HCT116 (cell line): ENCODE measurements around the gene TRIM38. TPM values are rescaled to one million over a fixed set of nuclear protein-coding genes. Genes with fewer than 3 reads are reported as not detected.
"Not testable (repeated sequence)": the region's sequence is repeated elsewhere in the genome, so short reads cannot be mapped to it uniquely, and the experiment has no call there.

Experiments used
- ATAC-seq: fragments of 200-7000 bp; cut with Tn5 transposase; 2 replicates; pipeline ENCODE4 v1.9.1; 2020; ENCODE audit warnings: mild to moderate bottlenecking, moderate library complexity
- BruUV-seq: library from RNA; stranded (reverse); fragments of 400-500 nt; replicated peaks from 2 replicates; lab custom pipeline; 2021; lab: Mats Ljungman, UMichigan
- CTCF ChIA-PET: fragments of 300-600 bp; sonication (Branson Sonifier 250); formaldehyde crosslinking; loops from one replicate; lab custom pipeline; 2021; ENCODE audit warnings: antibody characterized with exemption; lab: Charles Lee
- POLR2A ChIA-PET: fragments of 300-600, 350-600 bp; sonication (Branson Sonifier 250); formaldehyde crosslinking; loops from one replicate; lab custom pipeline; 2021; ENCODE audit warnings: antibody characterized with exemption; lab: Charles Lee
- RAD21 ChIA-PET, 2 experiments: fragments of 300-600 bp; sonication (Branson Sonifier 250); formaldehyde crosslinking; loops; one replicate each; lab custom pipeline; 2023; ENCODE audit warnings: low total read pairs in 2 of 2; ENCODE audit not compliant: uncharacterized antibody in 2 of 2, unreplicated experiment in 2 of 2, low non-redundant PET in 1 of 2; lab: Charles Lee
- DNase-seq: peaks from one replicate; pipeline ENCODE4 v3.0.0-alpha.2; 2010; ENCODE audit warnings: low read depth, low spot score
- H2AFZ ChIP-seq: fragments of 200-600 bp; shearing (Covaris generic), sonication (generic); 2 replicates; pipeline ENCODE4 v1.6.1; 2017; ENCODE audit warnings: low read depth, mixed run types, mixed read lengths, antibody characterized with exemption, low read length; ENCODE audit not compliant: poor library complexity, severe bottlenecking
- H3K27ac ChIP-seq: 2 replicates; pipeline ENCODE4 v1.5.1; 2012; ENCODE audit warnings: low read depth, low read length
- H3K27me3 ChIP-seq: fragments of 200-600 bp; sonication (generic); 2 replicates; pipeline ENCODE4 v1.6.1; 2016; ENCODE audit warnings: mixed run types, low read length, mixed read lengths; ENCODE audit not compliant: insufficient read depth
- H3K36me3 ChIP-seq, 2 experiments: fragments of 200-500 bp in 1 of 2; fragments of 200-600 bp in 1 of 2; sonication (Bioruptor generic) in 1 of 2; sonication (generic) in 1 of 2; 2 replicates each; pipeline versions ENCODE4 v1.5.1 to v1.6.1; 2014 to 2016; ENCODE audit warnings: low read length in 2 of 2, inconsistent platforms in 1 of 2, mixed read lengths in 1 of 2, mixed run types in 1 of 2; ENCODE audit not compliant: insufficient read depth in 2 of 2, control insufficient read depth in 1 of 2
- H3K4me1 ChIP-seq, 2 experiments: fragments of 200-600 bp in 1 of 2; sonication (generic) in 1 of 2; 2 replicates each; pipeline versions ENCODE4 v1.5.1 to v1.6.1; 2012 to 2017; ENCODE audit warnings: low read length in 2 of 2, inconsistent platforms in 1 of 2, mild to moderate bottlenecking in 1 of 2, mixed read lengths in 1 of 2, mixed run types in 1 of 2, moderate library complexity in 1 of 2; ENCODE audit not compliant: insufficient read depth in 2 of 2, control insufficient read depth in 1 of 2
- H3K4me2 ChIP-seq: fragments of 200-600 bp; sonication (generic); 2 replicates; pipeline ENCODE4 v1.6.1; 2017; ENCODE audit warnings: mixed run types, low read length, mixed read lengths
- H3K4me3 ChIP-seq, 2 experiments: fragments of 200-600 bp in 1 of 2; sonication (generic) in 1 of 2; replicated peaks in 1 of 2; 2 replicates each; pipeline ENCODE4 v1.5.1; 2011 to 2016; ENCODE audit warnings: low read length in 2 of 2, control low read depth in 1 of 2, low read depth in 1 of 2, mild to moderate bottlenecking in 1 of 2, mixed read lengths in 1 of 2, mixed run types in 1 of 2
- H3K79me2 ChIP-seq: fragments of 200-600 bp; sonication (generic); 2 replicates; pipeline ENCODE4 v1.6.1; 2017; ENCODE audit warnings: mild to moderate bottlenecking, mixed run types, low read length, moderate library complexity, mixed read lengths; ENCODE audit not compliant: insufficient read depth
- H3K9ac ChIP-seq: fragments of 200-600 bp; sonication (generic); 2 replicates; pipeline ENCODE4 v1.6.1; 2016; ENCODE audit warnings: low read length, mixed read lengths
- H3K9me2 ChIP-seq: fragments of 200-600 bp; sonication (generic), shearing (Covaris generic); 2 replicates; pipeline ENCODE4 v1.6.1; 2017; ENCODE audit warnings: mixed run types, mild to moderate bottlenecking, moderate library complexity; ENCODE audit not compliant: insufficient read depth
- H3K9me3 ChIP-seq, 2 experiments: fragments of 200-500 bp in 1 of 2; fragments of 200-600 bp in 1 of 2; sonication (Bioruptor generic) in 1 of 2; sonication (generic) in 1 of 2; 2 replicates each; pipeline ENCODE4 v1.6.1; 2014 to 2017; ENCODE audit warnings: low read length in 2 of 2, mixed read lengths in 2 of 2, inconsistent platforms in 1 of 2, low read depth in 1 of 2, mild to moderate bottlenecking in 1 of 2, mixed run types in 1 of 2, moderate library complexity in 1 of 2; ENCODE audit not compliant: control insufficient read depth in 1 of 2, insufficient read depth in 1 of 2
- H4K20me1 ChIP-seq: fragments of 200-600 bp; sonication (generic), shearing (Covaris generic); 2 replicates; pipeline ENCODE4 v1.6.1; 2017; ENCODE audit warnings: mixed run types, mild to moderate bottlenecking, moderate library complexity; ENCODE audit not compliant: insufficient read depth
- ELF1 ChIP-seq: IDR thresholded peaks from 2 replicates; pipeline ENCODE4 v1.6.1; 2012; ENCODE audit warnings: low read depth, borderline replicate concordance
- intact Hi-C: fragments of 100-400 bp; cut with micrococcal nuclease; formaldehyde crosslinking; loops from 2 replicates; pipeline ENCODE4 v1.10.0; 2022
- total RNA-seq: library from RNA; stranded (reverse); gene quantifications from one replicate; pipeline ENCODE4 v1.2.1, GENCODE V29; 2021; ENCODE audit not compliant: unreplicated experiment

Gene TRIM38
- total RNA-seq, 1 experiment from 2014 or later: 9.6 TPM

- H3K27ac ChIP-seq, H3K79me2 ChIP-seq, CTCF ChIA-PET, RAD21 ChIA-PET, H3K4me1 ChIP-seq, H2AFZ ChIP-seq, POLR2A ChIA-PET, H3K27me3 ChIP-seq, DNase-seq, H4K20me1 ChIP-seq, H3K9me2 ChIP-seq, H3K9me3 ChIP-seq, H3K4me2 ChIP-seq, H3K9ac ChIP-seq, H3K36me3 ChIP-seq, ATAC-seq, intact Hi-C loops, BruUV-seq, H3K4me3 ChIP-seq: not testable (repeated sequence)
Observed at GRCh38 chr6:25929785-25930184, 32.8 kb upstream of the TRIM38 start.

GRCh38 chr6:25930532-25931410 lies 31.8 kb upstream of the TRIM38 start, which contains the start of gene SLC17A2:
Gene SLC17A2 (minus strand): TSS chr6:25930691. CDS start chr6:25925796, 4,895 bp downstream.
- Histone ChIP-seq H3K9me2 (no peaks in the 10 kb centered on the region), H3K9ac (no peak within 1 kb of the TSS), H3K9me3 (no peaks in the 10 kb centered on the region), H4K20me1 (no peaks in the 10 kb centered on the region), H3K27ac (no peak within 1 kb of the TSS), H3K4me1 (no peaks in the 10 kb centered on the region), H3K4me2 (no peak within 1 kb of the TSS), H3K4me3 (no peak within 1 kb of the TSS), H3K36me3 (no peaks in the 10 kb centered on the region), H3K79me2 (no peaks in the 10 kb centered on the region), H2AFZ (no peak within 1 kb of the TSS), H3K27me3 (no peaks in the 10 kb centered on the region)
- POLR2A ChIA-PET: no interaction called here
- BruUV-seq: no TSS peak
- TF ChIP-seq ELF1: no peak
- intact Hi-C loops: no loop called here
- DNase-seq (no peak), ATAC-seq (no peak)
- CTCF ChIA-PET: no interaction called here
- RAD21 ChIA-PET: no interaction called here
